Measurements from ENCODE around the gene POU6F2.

DNA sequence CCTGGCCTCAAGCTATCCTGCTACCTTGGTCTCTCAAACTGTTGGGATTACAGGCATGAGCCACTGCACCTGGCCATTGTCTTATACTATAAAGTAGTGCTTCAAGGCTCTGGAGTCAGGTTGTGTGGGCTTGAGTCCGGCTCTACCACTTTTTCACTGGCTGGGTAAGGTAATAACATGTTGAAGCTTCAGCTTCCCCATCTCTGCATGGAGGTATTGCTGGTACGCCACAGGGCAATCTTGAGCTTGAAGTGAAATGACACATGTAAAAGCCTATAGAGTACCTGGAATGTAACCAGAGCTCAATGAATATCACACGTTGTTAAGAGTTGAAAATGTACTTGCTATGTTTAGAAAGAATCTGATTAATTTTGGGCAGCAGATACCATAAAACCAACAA is 120.8 kb downstream of the POU6F2 start:
- TF ChIP-seq POLR2A (IDR thresholded peaks at IDR 0.05) = no peak
- TF ChIP-seq, protein P1, sequence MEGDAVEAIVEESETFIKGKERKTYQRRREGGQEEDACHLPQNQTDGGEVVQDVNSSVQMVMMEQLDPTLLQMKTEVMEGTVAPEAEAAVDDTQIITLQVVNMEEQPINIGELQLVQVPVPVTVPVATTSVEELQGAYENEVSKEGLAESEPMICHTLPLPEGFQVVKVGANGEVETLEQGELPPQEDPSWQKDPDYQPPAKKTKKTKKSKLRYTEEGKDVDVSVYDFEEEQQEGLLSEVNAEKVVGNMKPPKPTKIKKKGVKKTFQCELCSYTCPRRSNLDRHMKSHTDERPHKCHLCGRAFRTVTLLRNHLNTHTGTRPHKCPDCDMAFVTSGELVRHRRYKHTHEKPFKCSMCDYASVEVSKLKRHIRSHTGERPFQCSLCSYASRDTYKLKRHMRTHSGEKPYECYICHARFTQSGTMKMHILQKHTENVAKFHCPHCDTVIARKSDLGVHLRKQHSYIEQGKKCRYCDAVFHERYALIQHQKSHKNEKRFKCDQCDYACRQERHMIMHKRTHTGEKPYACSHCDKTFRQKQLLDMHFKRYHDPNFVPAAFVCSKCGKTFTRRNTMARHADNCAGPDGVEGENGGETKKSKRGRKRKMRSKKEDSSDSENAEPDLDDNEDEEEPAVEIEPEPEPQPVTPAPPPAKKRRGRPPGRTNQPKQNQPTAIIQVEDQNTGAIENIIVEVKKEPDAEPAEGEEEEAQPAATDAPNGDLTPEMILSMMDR (IDR thresholded peaks at IDR 0.05 in 4 of 5, conservative IDR thresholded peaks at IDR 0.05 in 1 of 5) = no peak
